ENCODE results near the gene CLASRP. TPM values are rescaled to one million over a fixed set of nuclear protein-coding genes. Genes with fewer than 3 reads are reported as not detected.

The CLASRP gene
- total RNA-seq, 1 experiment from 2014 or later = 87.1 TPM

DNA sequence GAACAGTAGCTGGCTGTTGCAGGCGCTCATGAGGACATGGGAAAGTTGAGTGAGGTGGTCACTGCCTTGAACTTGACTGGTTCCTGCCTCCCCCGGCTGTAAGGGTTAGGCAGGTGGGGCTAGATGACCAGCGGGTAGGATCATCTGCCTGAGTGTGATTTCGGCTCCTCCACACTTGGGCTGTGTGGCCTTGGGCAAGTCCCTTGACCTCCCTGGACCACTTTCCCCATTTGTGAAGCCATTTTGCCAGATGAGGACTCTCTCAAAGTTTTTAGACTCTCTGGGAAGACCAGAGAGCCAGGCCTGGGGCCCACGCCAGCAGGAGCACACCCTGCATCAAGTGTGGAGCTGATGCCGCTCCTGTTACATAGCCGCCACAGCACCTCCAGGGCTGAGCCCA, 63.6 kb downstream of the CLASRP start:
- H2BK120ac ChIP-seq (ENCODE audit: low read depth, low read length, poor library complexity, severe bottlenecking) = no peak overlapping the region
- H3K79me2 ChIP-seq (ENCODE audit: insufficient read depth, low read length) = peaks cover 33% of the 10 kb centered on the region
- no peak overlapping the region for H4K8ac ChIP-seq (replicated peaks; ENCODE audit: insufficient read length, low read depth, low read length)
- no peak overlapping the region for H2BK15ac ChIP-seq (ENCODE audit: low read depth, low read length)
- Mint-ChIP-seq H3K27me3 (ENCODE audit: low read depth) (no peaks in the 10 kb centered on the region), H3K9me3 (no peaks in the 10 kb centered on the region; a peak in 1 of 5 replicates), H3K36me3 (ENCODE audit: insufficient read depth in 1 of 3, low read depth in 3 of 3) (peaks cover 0 to 6% (median 4%) of the 10 kb centered on the region in 3 experiments; a peak in 3 of 7 replicates), H3K27ac (no peak overlapping the region), H3K4me3 (no peak overlapping the region), H3K4me1 (peaks cover 71 to 75% of the 10 kb centered on the region in 2 experiments)
- no peaks in the 10 kb centered on the region for H3K23me2 ChIP-seq (ENCODE audit: insufficient read length, low read depth, low read length, poor library complexity, severe bottlenecking)
- no peak overlapping the region for H3K14ac ChIP-seq (ENCODE audit: insufficient read depth, low read length)
- H3K79me1 ChIP-seq (ENCODE audit: insufficient read depth, low read depth, low read length, poor library complexity, severe bottlenecking) = no peaks in the 10 kb centered on the region
- no peaks in the 10 kb centered on the region; the same call in 1 of the 2 replicates for H3K4me1 ChIP-seq (ENCODE audit: insufficient read depth, low read length)
- no peak overlapping the region for H3K23ac ChIP-seq (ENCODE audit: insufficient read length, low read depth, low read length)
- no peak overlapping the region for H3K56ac ChIP-seq (ENCODE audit: insufficient read length, low read depth, low read length)
- H3K18ac ChIP-seq (ENCODE audit: insufficient read length, low read depth, low read length) = no peak overlapping the region
- no peak for DNase-seq
- no peak overlapping the region for H2AFZ ChIP-seq (ENCODE audit: low read length)
- H2BK20ac ChIP-seq (ENCODE audit: low read depth, low read length, poor library complexity, severe bottlenecking) = no peak overlapping the region
- no peak overlapping the region for H3K4me2 ChIP-seq (ENCODE audit: insufficient read depth, insufficient read length, low read length)
- H2BK12ac ChIP-seq (ENCODE audit: insufficient read length, low read depth, low read length) = no peak overlapping the region
- TF ChIP-seq, protein P1, sequence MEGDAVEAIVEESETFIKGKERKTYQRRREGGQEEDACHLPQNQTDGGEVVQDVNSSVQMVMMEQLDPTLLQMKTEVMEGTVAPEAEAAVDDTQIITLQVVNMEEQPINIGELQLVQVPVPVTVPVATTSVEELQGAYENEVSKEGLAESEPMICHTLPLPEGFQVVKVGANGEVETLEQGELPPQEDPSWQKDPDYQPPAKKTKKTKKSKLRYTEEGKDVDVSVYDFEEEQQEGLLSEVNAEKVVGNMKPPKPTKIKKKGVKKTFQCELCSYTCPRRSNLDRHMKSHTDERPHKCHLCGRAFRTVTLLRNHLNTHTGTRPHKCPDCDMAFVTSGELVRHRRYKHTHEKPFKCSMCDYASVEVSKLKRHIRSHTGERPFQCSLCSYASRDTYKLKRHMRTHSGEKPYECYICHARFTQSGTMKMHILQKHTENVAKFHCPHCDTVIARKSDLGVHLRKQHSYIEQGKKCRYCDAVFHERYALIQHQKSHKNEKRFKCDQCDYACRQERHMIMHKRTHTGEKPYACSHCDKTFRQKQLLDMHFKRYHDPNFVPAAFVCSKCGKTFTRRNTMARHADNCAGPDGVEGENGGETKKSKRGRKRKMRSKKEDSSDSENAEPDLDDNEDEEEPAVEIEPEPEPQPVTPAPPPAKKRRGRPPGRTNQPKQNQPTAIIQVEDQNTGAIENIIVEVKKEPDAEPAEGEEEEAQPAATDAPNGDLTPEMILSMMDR (conservative IDR thresholded peaks at IDR 0.05) = no peak
- no peaks in the 10 kb centered on the region for H4K20me1 ChIP-seq (ENCODE audit: control insufficient read depth, insufficient read depth, insufficient read length)
- no peak overlapping the region for H3K4ac ChIP-seq (ENCODE audit: low read depth, low read length)
- no peak overlapping the region for H3K27ac ChIP-seq (ENCODE audit: insufficient read length, low read depth, low read length)
- no peaks in the 10 kb centered on the region for H3K27me3 ChIP-seq (ENCODE audit: insufficient read depth, low read length)
- H2BK5ac ChIP-seq (ENCODE audit: insufficient read length, low read length) = no peak overlapping the region
- H3K9me3 ChIP-seq (ENCODE audit: control insufficient read depth, low read depth, low read length) = no peaks in the 10 kb centered on the region
- no peak overlapping the region for H3K9ac ChIP-seq (ENCODE audit: extremely low read depth, insufficient read length, low read length)
- no CpG with 5 or more reads among the region's 7 CpGs for WGBS (ENCODE audit: extremely low coverage, insufficient read length, low lambda C conversion rate)
- H2AK5ac ChIP-seq (ENCODE audit: insufficient read length, low read length) = no peak overlapping the region
- no peak overlapping the region for H4K5ac ChIP-seq (ENCODE audit: insufficient read length, low read depth, low read length)
- no peak overlapping the region for H4K91ac ChIP-seq (ENCODE audit: insufficient read length, low read depth, low read length)
- no peak overlapping the region for H3T11ph ChIP-seq (ENCODE audit: low read length)
